CD4-positive, alpha-beta T cell treated with Interferon alpha-2 for 1 hour (primary cell): Measurements from ENCODE around the gene ASPHD2.
A peak's percentile ranks its signal among the peaks of the same experiment; 100 is the strongest.
"Not testable (repeated sequence)": the region's sequence is repeated elsewhere in the genome, so short reads cannot be mapped to it uniquely, and the experiment has no call there.

Experiments used
- DNase-seq, 2 donors: peaks; one replicate each; pipeline ENCODE4 v3.0.0-alpha.2; 2020 to 2022

Gene ASPHD2

DNA sequence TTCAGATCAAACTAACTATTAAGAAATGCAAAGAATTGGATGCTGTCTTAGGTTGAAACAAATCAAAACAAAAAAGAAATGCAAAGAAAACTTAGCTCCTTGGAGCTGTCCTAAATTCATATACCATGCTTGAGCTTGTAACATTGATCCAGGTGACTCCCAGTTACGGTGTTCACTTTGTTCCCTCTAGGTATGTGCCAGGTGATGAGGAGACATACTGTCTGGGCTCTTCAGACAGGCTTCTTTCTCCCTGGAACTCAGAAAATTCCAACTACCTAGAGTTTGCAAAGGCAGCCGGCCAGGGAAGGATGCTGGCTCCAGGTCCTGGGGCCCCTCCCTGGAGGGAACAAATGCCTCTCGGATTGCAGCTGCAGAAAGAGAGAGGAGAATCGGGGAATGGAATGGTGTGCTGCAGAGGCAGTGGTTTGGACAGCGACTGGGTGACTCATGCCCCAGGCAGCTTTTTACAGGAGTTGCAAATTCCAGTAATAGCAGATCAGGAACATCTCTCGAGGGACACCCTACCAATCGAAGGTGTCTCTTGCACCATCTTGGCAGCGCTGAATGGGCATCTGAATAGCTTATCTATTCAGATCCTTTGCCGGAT, 12.3 kb upstream of the ASPHD2 start:
- DNase-seq, result no peak

DNA sequence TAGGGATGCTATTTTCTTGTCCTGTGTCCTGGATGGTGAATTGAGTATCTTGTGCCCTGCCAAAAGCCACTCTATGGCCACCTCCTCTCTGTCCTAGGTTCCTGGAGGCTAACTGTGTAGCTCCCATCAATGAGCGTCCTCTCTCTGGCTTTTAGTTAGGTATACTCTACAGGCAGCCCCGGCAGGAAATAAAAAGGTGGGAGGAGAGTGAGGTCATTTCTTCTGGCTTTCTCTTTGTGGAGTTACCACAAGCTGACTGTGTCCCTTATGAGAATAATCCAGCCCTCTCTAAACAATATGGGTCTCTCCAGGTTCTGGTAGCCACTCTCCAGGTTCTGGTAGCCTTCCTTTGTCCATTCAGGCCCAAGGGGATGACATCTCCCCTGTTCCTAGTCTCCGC, 11.7 kb upstream of the ASPHD2 start:
- DNase-seq, result no peak

GRCh38 chr22:26418620-26419019, 10.4 kb upstream of the ASPHD2 start:
- no peak for DNase-seq

DNA sequence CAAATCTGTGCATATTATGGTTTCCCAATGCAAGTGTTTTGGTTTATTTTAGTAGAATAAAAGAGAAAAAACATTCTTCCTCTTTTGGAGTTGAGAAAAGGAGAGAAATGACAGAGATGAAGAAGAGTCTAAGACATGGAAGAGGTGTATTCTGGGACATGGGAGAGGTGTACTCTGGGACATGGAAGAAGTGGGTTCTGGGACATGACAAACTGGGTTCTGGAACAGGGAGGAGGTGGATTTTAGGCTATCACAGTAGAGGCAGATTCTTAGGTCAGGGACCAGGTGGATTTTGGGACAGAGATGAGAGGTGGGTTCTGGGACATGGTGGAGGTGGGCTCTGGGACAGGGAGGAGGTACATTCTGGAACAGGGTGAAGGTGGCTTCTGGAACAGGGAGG, 2.1 kb upstream of the ASPHD2 start:
- DNase-seq, result no peak

GRCh38 chr22:26429458-26430286, 612 bp downstream of the ASPHD2 start:
- DNase-seq, result no peak

- DNase-seq, result no peak
Observed at GRCh38 chr22:26430600-26430999, 1.5 kb downstream of the ASPHD2 start.

GRCh38 chr22:26431261-26431995, 2.4 kb downstream of the ASPHD2 start:
- DNase-seq, result no peak

DNA sequence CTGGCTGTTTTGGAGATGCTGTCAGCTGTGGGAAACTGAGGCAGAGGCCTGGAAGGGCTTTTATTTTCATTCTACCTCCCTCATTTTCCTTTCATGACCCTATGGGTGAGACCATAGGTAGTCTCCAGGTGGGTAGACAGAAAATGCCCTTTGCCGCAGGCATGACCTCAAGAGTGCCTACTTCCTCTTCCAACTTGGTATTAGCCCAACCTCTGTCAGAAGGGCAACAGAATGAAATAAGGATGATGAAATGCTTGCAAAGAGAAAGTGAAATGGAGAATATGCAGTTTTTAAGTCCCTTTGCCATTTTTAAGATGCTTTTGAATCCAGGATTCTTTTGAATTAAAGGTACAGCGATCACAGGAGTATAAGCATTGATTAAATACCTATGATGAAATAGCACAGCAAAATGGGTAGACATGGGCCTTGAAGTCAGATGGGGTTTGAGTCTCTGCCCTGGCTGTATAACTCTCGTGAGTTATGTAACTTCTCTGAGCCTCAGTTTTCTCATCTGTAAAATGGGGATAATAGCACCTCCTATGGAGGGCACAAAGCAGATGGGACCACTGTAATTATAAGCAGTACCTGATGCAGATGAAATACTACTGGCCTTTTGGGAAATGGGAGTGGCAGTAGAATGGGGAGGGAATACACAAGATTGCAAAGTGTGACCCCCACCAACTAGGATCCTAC, 3.7 kb downstream of the ASPHD2 start:
- DNase-seq, result peak in 1 of 2 donors; percentile 41

DNA sequence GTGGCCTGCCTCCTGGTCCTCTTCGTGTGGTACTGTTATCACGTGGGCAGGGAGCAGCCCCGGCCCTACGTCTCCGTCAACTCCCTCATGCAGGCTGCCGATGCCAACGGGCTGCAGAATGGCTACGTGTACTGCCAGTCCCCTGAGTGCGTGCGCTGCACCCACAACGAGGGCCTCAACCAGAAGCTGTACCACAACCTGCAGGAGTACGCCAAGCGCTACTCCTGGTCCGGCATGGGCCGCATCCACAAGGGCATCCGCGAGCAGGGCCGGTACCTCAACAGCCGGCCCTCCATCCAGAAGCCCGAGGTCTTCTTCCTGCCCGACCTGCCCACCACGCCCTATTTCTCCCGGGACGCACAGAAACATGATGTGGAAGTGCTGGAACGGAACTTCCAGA, 4.7 kb downstream of the ASPHD2 start:
- no peak for DNase-seq

GRCh38 chr22:26435327-26436093, 6.5 kb downstream of the ASPHD2 start:
- DNase-seq, result no peak

GRCh38 chr22:26436903-26437515, 7.9 kb downstream of the ASPHD2 start:
- no peak for DNase-seq

DNA sequence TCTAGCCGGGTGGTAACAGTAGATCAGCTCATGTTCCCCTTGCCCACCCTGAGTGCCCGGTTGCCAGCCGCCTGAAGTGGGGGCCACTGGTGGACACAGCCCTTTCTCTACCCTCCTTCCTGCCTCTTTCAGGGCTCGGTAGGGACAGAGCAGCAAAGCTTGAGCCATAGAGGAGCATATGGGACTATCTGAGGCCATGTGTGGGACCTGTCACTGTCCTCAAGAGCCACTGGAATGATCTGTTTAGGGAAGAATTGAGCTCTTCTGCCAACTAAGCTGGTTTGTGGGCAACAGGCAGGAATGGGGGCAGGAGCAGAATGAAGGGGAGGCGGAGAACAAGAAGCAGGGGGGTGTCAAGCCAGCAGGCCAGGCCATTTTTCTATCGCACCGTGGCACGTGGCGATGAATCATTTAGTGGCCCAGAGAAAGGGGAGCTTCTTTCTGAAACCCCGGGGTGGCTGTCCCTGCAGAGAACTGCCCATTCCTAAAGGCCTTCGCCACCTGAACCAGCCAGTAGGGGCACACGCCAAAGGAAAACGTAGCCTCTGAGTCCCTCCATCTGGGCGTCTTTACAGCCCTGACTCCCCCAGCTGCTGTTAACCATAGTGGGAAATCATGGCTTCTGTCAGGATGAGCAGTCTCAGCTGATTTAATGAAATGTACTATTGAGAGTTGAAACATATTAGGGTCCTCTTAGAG, 8.8 kb downstream of the ASPHD2 start:
- DNase-seq, result no peak

GRCh38 chr22:26438776-26439175, 9.7 kb downstream of the ASPHD2 start:
- DNase-seq, result not testable (repeated sequence)

- no peak for DNase-seq
Observed at GRCh38 chr22:26439559-26439958, 10.5 kb downstream of the ASPHD2 start.

- DNase-seq, result no peak
Observed at GRCh38 chr22:26442086-26442756, 13.2 kb downstream of the ASPHD2 start.

- DNase-seq, result no peak
Observed at GRCh38 chr22:26443901-26444690, 15.0 kb downstream of the ASPHD2 start.

GRCh38 chr22:26444777-26445176, 15.7 kb downstream of the ASPHD2 start:
- no peak for DNase-seq

DNA sequence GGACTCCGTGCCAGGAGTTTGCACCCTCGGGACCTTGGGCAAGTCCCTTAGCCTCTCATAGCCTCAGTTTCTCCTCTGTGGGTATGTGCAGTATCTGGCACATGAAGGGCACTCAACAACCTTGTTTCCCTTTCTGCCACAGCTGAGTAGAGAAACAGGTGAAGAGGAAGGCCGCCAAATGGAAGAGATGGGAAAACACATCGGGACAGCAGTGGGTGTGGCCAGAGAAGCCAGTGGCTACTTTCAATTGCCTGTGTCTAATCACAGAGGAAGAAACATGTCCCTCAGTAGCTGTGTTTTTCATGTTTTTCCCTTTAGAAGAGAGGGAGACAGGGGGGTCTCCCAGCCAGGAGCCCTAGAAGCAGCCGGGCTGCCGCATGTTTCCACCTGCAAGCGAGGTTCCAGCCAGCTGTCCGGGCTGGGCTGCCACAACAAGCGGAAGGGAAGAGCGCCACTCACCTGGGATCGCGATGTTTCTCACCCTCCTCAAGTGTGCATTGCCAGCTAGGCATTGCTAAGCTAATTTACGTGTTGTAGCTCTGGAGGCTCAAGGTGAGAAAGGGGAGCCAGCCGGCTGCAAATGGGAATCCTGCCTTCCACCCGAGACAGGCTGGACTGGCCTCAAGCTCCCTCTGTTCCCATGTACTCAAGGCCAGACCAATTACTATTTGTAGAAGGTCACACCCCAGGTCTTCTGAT, 16.7 kb downstream of the ASPHD2 start:
- no peak for DNase-seq

DNA sequence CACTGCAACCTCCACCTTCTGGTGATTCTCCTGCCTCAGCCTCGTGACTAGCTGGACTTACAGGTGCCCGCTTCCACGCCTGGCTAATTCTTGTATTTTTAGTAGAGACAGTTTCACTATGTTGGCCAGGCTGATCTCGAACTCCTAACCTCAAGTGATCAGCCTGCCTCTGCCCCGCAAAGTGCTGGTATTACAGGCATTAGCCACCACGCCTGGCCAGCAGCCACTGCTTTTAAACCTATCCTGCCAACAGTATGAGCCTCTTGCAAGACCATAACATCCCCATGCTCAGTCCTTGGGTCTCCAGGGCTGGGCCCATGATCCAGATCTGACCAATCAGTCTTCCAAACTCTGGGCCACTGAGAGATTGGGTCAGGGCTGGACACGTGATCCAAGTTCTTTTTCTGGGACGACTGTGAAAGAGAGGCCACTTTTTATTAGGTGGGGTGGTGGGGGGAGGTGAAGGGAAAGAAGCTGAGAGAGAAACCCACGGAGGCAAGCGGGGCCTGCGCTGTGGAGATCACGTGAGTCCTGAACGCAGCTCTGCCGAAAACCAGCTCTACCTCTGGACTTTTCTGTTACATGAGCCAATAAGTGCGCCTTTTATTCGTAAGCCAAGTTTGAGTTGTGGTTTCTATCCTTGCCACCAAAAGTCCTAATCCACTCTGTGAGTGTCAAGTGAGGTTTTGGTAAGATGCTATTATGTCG, 17.9 kb downstream of the ASPHD2 start:
- no peak for DNase-seq
